ENCODE results near the gene TEDC2. TPM values are rescaled to one million over a fixed set of nuclear protein-coding genes. Genes with fewer than 3 reads are reported as not detected.
"Not testable (repeated sequence)": the region's sequence is repeated elsewhere in the genome, so short reads cannot be mapped to it uniquely, and the experiment has no call there.

TEDC2 gene
- total RNA-seq, 3 donors from 2014 or later (not counting 1 experiment from before 2014, with no cell fraction given): 0.47 to 2.2 (median 0.55) TPM

GRCh38 chr16:2439598-2439997 is 20.3 kb upstream of the TEDC2 start:
- no peak for ATAC-seq
- H3K36me3 ChIP-seq (ENCODE audit: control insufficient read depth, insufficient read depth, low read length): peaks cover 10% of the 10 kb centered on the region

GRCh38 chr16:2441143-2441804 is 18.6 kb upstream of the TEDC2 start:
- DNase-seq; H3K9me3 ChIP-seq (ENCODE audit: control insufficient read depth, insufficient read depth, low read length); H3K9me3 Mint-ChIP-seq; H3K27me3 ChIP-seq (ENCODE audit: control insufficient read depth, insufficient read depth, low read length); intact Hi-C loops (cut with micrococcal nuclease); H3K4me3 Mint-ChIP-seq; H3K27ac Mint-ChIP-seq; H3K27ac ChIP-seq (ENCODE audit: low read length); ATAC-seq; H3K36me3 Mint-ChIP-seq; H3K27me3 Mint-ChIP-seq (ENCODE audit: low read depth in 2 of 2); H3K4me3 ChIP-seq (ENCODE audit: low read length): not testable (repeated sequence)
- Histone ChIP-seq H3K36me3 (ENCODE audit: control insufficient read depth, insufficient read depth, low read length) (peaks cover 16% of the 10 kb centered on the region), H3K4me1 (ENCODE audit: control insufficient read depth, insufficient read depth, low read length) (peaks cover 35% of the 10 kb centered on the region)
- peaks cover 17 to 19% of the 10 kb centered on the region in 2 donors for H3K4me1 Mint-ChIP-seq
- WGBS (ENCODE audit: insufficient coverage): 83% methylated on average over 14 of the region's 15 CpGs

More at GRCh38 chr16:2439598-2439997, 20.3 kb upstream of the TEDC2 start:
- Mint-ChIP-seq H3K27me3 (ENCODE audit: low read depth in 2 of 2) (no peaks in the 10 kb centered on the region), H3K9me3 (no peaks in the 10 kb centered on the region), H3K27ac (peak overlapping the region; percentile 78 to 79), H3K4me1 (peaks cover 17 to 19% of the 10 kb centered on the region in 2 donors), H3K4me3 (no peak overlapping the region), H3K36me3 (no peaks in the 10 kb centered on the region)
- 97% methylated on average over 11 of the region's 11 CpGs for WGBS (ENCODE audit: insufficient coverage)
- Histone ChIP-seq H3K27me3 (ENCODE audit: control insufficient read depth, insufficient read depth, low read length) (no peaks in the 10 kb centered on the region), H3K27ac (ENCODE audit: low read length) (peak overlapping the region; percentile 27), H3K4me3 (ENCODE audit: low read length) (no peak overlapping the region), H3K4me1 (ENCODE audit: control insufficient read depth, insufficient read depth, low read length) (peaks cover 39% of the 10 kb centered on the region), H3K9me3 (ENCODE audit: control insufficient read depth, insufficient read depth, low read length) (no peaks in the 10 kb centered on the region)
- DNase-seq: no peak
- intact Hi-C loops (cut with micrococcal nuclease): no loop called here
- TF ChIP-seq CTCF (IDR thresholded peaks at IDR 0.05): no peak

GRCh38 chr16:2443555-2443954 is 16.4 kb upstream of the TEDC2 start:
- TF ChIP-seq CTCF (IDR thresholded peaks at IDR 0.05): no peak
- Histone ChIP-seq H3K4me3 (ENCODE audit: low read length) (no peak overlapping the region), H3K4me1 (ENCODE audit: control insufficient read depth, insufficient read depth, low read length) (peaks cover 15% of the 10 kb centered on the region), H3K36me3 (ENCODE audit: control insufficient read depth, insufficient read depth, low read length) (peaks cover 24% of the 10 kb centered on the region), H3K27me3 (ENCODE audit: control insufficient read depth, insufficient read depth, low read length) (no peaks in the 10 kb centered on the region), H3K27ac (ENCODE audit: low read length) (no peak overlapping the region), H3K9me3 (ENCODE audit: control insufficient read depth, insufficient read depth, low read length) (no peaks in the 10 kb centered on the region)
- intact Hi-C loops (cut with micrococcal nuclease): no loop called here
- Mint-ChIP-seq H3K4me3 (no peak overlapping the region), H3K27ac (no peak overlapping the region), H3K36me3 (no peaks in the 10 kb centered on the region), H3K27me3 (ENCODE audit: low read depth in 2 of 2) (no peaks in the 10 kb centered on the region), H3K4me1 (peaks cover 12 to 13% of the 10 kb centered on the region in 2 donors), H3K9me3 (no peaks in the 10 kb centered on the region)
- WGBS (ENCODE audit: insufficient coverage): 96% methylated on average over 7 of the region's 9 CpGs
- no peak for DNase-seq
- no peak for ATAC-seq

- Histone ChIP-seq H3K9me3 (ENCODE audit: control insufficient read depth, insufficient read depth, low read length) (no peaks in the 10 kb centered on the region), H3K4me3 (ENCODE audit: low read length) (no peak overlapping the region), H3K36me3 (ENCODE audit: control insufficient read depth, insufficient read depth, low read length) (peaks cover 36% of the 10 kb centered on the region), H3K27me3 (ENCODE audit: control insufficient read depth, insufficient read depth, low read length) (no peaks in the 10 kb centered on the region), H3K27ac (ENCODE audit: low read length) (no peak overlapping the region), H3K4me1 (ENCODE audit: control insufficient read depth, insufficient read depth, low read length) (no peaks in the 10 kb centered on the region)
- Mint-ChIP-seq H3K36me3 (no peaks in the 10 kb centered on the region), H3K9me3 (no peaks in the 10 kb centered on the region), H3K4me1 (no peaks in the 10 kb centered on the region), H3K27me3 (ENCODE audit: low read depth in 2 of 2) (no peaks in the 10 kb centered on the region), H3K27ac (no peak overlapping the region), H3K4me3 (no peak overlapping the region)
- intact Hi-C loops (cut with micrococcal nuclease): no loop called here
- DNase-seq (no peak), ATAC-seq (no peak)
- no peak for TF ChIP-seq CTCF (IDR thresholded peaks at IDR 0.05)
- 96% methylated on average over 11 of the region's 11 CpGs for WGBS (ENCODE audit: insufficient coverage)
Observed at GRCh38 chr16:2447920-2448583, 11.9 kb upstream of the TEDC2 start.
